ENCODE measurements around the gene PTGER2.
A peak's percentile ranks its signal among the peaks of the same experiment; 100 is the strongest.

The PTGER2 gene

GRCh38 chr14:52307376-52307775 lies 6.7 kb upstream of the PTGER2 start:
- peak; percentile 19 for DNase-seq

DNA sequence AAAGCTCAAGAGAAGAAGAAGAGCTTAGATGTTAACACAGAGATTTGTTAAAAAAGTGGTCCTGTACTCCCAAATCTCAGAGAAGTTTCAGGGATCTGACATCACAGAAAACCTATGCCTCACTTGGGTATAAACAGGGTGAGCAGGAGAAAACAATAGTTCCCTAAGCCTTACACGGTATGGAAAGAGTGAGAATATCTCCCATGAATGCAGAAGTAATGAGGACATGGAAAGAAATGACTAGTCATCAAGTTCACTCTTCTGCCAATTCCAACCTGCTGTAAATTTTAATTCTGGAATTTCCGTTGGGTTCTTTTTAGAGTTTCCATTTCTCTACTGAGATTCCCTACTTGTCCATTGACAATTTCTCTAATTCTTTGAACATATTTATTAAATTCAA lies 6.2 kb upstream of the PTGER2 start:
- no peak for DNase-seq

- DNase-seq, result no peak
Measured at GRCh38 chr14:52310541-52310940, 3.6 kb upstream of the PTGER2 start.

DNA sequence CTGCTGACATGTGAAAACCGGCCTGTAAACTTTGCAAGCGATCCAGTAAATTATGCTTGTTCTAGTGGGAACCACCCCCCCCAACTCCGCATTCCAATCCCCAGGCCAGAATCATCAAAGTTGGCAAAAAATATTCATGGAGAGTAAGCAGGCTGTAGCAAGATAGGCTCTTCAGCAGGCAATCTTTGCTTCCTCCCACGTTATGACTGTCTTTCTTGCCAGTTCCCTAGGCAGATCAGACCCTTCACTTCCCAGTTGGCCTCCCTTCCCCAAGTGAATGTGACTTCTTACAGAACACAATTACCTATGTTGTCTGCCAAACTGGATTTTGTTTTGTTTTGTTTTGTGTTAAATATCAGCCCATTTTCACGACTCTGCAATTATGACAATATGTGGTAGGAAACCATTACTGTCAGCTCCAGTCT lies 1.2 kb upstream of the PTGER2 start:
- no peak for DNase-seq

GRCh38 chr14:52313462-52313861 lies 650 bp upstream of the PTGER2 start:
- no peak for DNase-seq

- peak; percentile 12 for DNase-seq
Measured at GRCh38 chr14:52314595-52315354, 663 bp downstream of the PTGER2 start.

DNA sequence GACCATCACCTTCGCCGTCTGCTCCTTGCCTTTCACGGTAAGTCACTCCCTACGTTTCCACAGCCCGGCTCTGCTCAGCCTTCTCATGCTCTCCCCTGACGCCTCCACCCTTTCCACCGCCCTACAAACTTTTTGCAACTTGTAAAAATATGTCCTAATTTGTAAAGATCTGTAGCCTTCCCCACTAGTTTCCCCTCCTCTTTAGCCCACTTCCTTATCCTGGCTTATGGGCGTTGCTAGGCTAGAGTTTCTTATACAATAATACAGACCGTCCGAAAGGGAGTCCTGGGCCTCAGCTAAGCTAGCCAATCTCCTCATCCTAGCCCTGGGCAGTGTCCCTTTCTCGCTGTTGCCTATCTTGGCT lies 1.2 kb downstream of the PTGER2 start:
- DNase-seq, result no peak

- no peak for DNase-seq
Measured at GRCh38 chr14:52318062-52318461, 4.0 kb downstream of the PTGER2 start.

- DNase-seq, result no peak
Measured at GRCh38 chr14:52318826-52319645, 4.9 kb downstream of the PTGER2 start.

GRCh38 chr14:52319919-52320318 lies 5.8 kb downstream of the PTGER2 start:
- DNase-seq, result no peak

DNA sequence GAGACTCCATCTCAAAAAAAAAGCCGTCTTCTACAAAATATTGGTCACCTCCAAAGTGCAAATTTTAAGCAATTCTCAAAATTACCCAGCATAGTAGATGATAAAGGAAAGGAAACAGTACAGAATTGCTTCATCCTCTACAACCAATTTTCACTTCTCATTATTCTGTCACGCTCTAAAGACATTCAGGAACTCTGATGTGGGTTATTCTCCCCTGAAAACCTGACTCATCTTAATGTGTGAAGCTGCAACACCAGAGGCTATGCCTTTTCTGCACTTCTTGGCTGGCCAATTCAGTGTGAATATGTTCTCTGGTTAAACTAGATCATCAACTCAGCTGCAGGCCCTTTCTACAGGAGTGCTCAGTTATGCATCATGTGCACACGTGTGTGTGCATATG lies 11.0 kb downstream of the PTGER2 start:
- DNase-seq, result no peak

- DNase-seq, result no peak
Measured at GRCh38 chr14:52325630-52326029, 11.5 kb downstream of the PTGER2 start.

DNA sequence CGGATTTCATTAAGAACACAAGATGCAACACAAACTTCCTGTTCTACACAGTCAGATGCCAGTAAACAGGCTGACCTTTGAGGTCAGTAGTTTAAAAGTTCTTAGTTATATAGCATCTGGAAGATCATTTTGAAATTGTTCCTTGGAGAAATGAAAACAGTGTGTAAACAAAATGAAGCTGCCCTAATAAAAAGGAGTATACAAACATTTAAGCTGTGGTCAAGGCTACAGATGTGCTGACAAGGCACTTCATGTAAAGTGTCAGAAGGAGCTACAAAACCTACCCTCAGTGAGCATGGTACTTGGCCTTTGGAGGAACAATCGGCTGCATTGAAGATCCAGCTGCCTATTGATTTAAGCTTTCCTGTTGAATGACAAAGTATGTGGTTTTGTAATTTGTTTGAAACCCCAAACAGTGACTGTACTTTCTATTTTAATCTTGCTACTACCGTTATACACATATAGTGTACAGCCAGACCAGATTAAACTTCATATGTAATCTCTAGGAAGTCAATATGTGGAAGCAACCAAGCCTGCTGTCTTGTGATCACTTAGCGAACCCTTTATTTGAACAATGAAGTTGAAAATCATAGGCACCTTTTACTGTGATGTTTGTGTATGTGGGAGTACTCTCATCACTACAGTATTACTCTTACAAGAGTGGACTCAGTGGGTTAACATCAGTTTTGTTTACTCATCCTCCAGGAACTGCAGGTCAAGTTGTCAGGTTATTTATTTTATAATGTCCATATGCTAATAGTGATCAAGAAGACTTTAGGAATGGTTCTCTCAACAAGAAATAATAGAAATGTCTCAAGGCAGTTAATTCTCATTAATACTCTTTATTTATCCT lies 13.5 kb downstream of the PTGER2 start:
- DNase-seq, result no peak

DNA sequence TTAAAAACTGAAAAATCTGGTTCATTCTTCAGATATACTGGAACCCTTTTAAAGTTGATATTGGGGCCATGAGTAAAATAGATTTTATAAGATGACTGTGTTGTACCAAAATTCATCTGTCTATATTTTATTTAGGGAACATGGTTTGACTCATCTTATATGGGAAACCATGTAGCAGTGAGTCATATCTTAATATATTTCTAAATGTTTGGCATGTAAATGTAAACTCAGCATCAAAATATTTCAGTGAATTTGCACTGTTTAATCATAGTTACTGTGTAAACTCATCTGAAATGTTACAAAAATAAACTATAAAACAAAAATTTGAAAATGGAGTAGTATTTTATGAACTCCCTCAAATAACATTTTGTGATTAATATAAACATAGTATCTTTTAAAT lies 14.2 kb downstream of the PTGER2 start:
- DNase-seq, result no peak

- no peak for DNase-seq
Measured at GRCh38 chr14:52329678-52330369, 15.7 kb downstream of the PTGER2 start.

DNA sequence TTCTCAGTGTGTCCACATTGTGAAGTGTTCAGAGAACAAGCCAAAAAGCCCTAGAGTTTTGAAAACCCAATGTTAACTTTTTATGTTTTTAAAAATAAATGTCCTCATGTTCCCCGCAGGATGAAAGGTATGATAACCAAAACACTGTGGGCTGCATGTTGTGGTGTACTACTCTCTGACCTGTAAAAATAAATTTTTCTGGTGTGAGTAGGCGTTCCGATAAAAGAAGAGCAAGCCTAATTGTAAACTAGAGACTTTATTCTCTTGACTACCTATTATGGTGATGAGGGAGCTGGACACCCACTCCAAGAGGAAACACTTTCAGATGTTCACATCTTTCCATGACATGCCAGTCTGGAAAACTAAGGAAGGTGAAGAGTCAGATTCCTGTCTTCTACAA lies 18.2 kb downstream of the PTGER2 start:
- no peak for DNase-seq

DNA sequence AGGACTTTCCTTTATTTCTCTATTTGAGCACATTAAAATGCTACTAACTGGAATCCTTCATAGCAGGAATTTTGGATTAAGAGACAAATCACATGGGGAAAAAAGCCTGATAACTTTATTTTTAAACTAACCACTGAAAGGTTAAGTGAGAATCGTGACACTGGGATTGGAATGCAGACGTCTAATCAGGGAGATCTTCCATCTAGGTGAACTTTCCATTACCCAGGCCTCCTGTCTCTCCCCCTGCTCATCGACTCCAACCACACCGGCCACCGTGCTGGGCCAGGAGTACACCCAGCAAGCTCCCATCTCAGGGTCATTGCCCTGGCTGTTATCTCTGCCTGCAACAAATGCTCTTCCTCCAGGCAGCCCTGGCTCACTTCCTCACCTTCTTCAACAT lies 19.0 kb downstream of the PTGER2 start:
- no peak for DNase-seq

DNA sequence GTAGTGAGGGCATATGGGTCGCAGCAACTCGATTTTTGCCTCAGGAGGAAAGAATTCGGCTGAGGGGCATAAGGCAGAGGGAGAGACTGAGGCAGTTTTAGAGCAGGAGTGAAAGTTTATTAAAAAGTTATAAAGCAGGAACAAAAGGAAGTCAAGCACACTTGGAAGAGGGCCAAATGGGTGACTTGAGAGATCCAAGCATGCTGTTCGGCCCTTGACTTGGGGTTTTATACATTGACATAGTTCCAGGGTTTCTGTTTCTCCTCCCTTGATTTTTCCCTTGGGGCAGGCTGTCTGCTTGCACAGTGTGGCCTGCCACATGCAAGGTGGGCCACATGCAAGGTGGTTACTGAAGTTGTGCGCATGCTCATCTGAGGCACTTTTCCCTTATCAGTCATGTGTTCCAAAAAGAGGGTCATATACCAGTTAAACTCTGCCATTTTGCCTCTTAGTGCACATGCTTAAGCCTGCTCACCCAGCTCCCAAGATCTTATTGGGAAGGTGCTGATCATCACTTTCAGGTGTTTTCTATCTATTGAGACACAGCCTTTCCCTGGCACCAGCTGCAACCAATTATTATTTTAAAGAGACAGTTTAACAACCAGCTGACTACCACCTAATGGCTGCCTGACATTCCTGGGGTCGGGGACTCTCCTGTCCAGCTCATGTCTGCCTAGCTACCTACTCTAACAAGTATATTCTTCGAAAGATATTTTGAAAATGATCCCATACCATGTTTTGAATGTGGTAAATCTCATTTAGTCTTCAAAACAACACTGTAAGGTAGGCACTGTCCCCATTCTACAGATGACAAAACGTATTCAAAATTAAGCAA lies 19.9 kb downstream of the PTGER2 start:
- no peak for DNase-seq

DNA sequence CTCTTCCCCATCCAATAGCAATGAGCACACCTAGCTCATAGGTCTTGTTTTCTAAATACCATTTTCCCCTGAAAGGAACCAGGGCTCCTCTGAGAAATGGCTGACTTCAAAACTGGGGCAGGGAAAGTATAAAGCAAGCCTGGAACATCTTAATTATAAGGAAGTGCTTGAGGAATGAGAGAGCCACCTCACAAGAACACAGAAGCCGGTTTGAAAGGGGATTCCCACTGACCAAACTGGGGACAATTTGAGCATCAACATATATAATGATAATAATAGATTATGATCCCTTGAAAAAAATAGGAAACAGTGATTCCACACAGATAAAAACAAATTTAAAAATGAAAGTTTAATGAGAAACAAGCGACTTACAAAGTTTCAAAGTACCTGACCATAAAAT lies 22.1 kb downstream of the PTGER2 start:
- DNase-seq, result no peak

GRCh38 chr14:52338051-52338681 lies 24.1 kb downstream of the PTGER2 start:
- DNase-seq, result no peak

GRCh38 chr14:52339262-52339661 lies 25.1 kb downstream of the PTGER2 start:
- DNase-seq, result no peak
